Measurements from ENCODE around the gene SLC25A43. TPM values are rescaled to one million over a fixed set of nuclear protein-coding genes. Genes with fewer than 3 reads are reported as not detected.

SLC25A43 gene
- total and polyA plus RNA-seq, 2 of the 8 experiments (the other 6 are each of a cell fraction or from before 2014, with no cell fraction given), result 3.1 to 5.8 TPM

- no peak for TF ChIP-seq CHD2 (IDR thresholded peaks at IDR 0.05; ENCODE audit: low read length)
- no peak for TF ChIP-seq EGR1 (IDR thresholded peaks at IDR 0.05; ENCODE audit: borderline replicate concordance, low read depth, low read length)
These were observed 24.4 kb upstream of the SLC25A43 start (continued) for GRCh38 chrX:119374736-119375135.
